HCT116 (cell line): ENCODE data around the gene GABARAP. TPM values are rescaled to one million over a fixed set of nuclear protein-coding genes. Genes with fewer than 3 reads are reported as not detected.

ENCODE experiments used
- ATAC-seq: fragments of 200-7000 bp; cut with Tn5 transposase; 2 replicates; pipeline ENCODE4 v1.9.1; 2020; ENCODE audit warnings: mild to moderate bottlenecking, moderate library complexity
- BruUV-seq: library from RNA; stranded (reverse); fragments of 400-500 nt; replicated peaks from 2 replicates; lab custom pipeline; 2021; lab: Mats Ljungman, UMichigan
- CTCF ChIA-PET: fragments of 300-600 bp; sonication (Branson Sonifier 250); formaldehyde crosslinking; loops from one replicate; lab custom pipeline; 2021; ENCODE audit warnings: antibody characterized with exemption; lab: Charles Lee
- POLR2A ChIA-PET: fragments of 300-600, 350-600 bp; sonication (Branson Sonifier 250); formaldehyde crosslinking; loops from one replicate; lab custom pipeline; 2021; ENCODE audit warnings: antibody characterized with exemption; lab: Charles Lee
- RAD21 ChIA-PET, 2 experiments: fragments of 300-600 bp; sonication (Branson Sonifier 250); formaldehyde crosslinking; loops; one replicate each; lab custom pipeline; 2023; ENCODE audit warnings: low total read pairs in 2 of 2; ENCODE audit not compliant: uncharacterized antibody in 2 of 2, unreplicated experiment in 2 of 2, low non-redundant PET in 1 of 2; lab: Charles Lee
- DNase-seq: peaks from one replicate; pipeline ENCODE4 v3.0.0-alpha.2; 2010; ENCODE audit warnings: low read depth, low spot score
- H2AFZ ChIP-seq: fragments of 200-600 bp; shearing (Covaris generic), sonication (generic); 2 replicates; pipeline ENCODE4 v1.6.1; 2017; ENCODE audit warnings: low read depth, mixed run types, mixed read lengths, antibody characterized with exemption, low read length; ENCODE audit not compliant: poor library complexity, severe bottlenecking
- H3K27ac ChIP-seq: 2 replicates; pipeline ENCODE4 v1.5.1; 2012; ENCODE audit warnings: low read depth, low read length
- H3K27me3 ChIP-seq: fragments of 200-600 bp; sonication (generic); 2 replicates; pipeline ENCODE4 v1.6.1; 2016; ENCODE audit warnings: mixed run types, low read length, mixed read lengths; ENCODE audit not compliant: insufficient read depth
- H3K36me3 ChIP-seq, 2 experiments: fragments of 200-500 bp in 1 of 2; fragments of 200-600 bp in 1 of 2; sonication (Bioruptor generic) in 1 of 2; sonication (generic) in 1 of 2; 2 replicates each; pipeline versions ENCODE4 v1.5.1 to v1.6.1; 2014 to 2016; ENCODE audit warnings: low read length in 2 of 2, inconsistent platforms in 1 of 2, mixed read lengths in 1 of 2, mixed run types in 1 of 2; ENCODE audit not compliant: insufficient read depth in 2 of 2, control insufficient read depth in 1 of 2
- H3K4me1 ChIP-seq, 2 experiments: fragments of 200-600 bp in 1 of 2; sonication (generic) in 1 of 2; 2 replicates each; pipeline versions ENCODE4 v1.5.1 to v1.6.1; 2012 to 2017; ENCODE audit warnings: low read length in 2 of 2, inconsistent platforms in 1 of 2, mild to moderate bottlenecking in 1 of 2, mixed read lengths in 1 of 2, mixed run types in 1 of 2, moderate library complexity in 1 of 2; ENCODE audit not compliant: insufficient read depth in 2 of 2, control insufficient read depth in 1 of 2
- H3K4me2 ChIP-seq: fragments of 200-600 bp; sonication (generic); 2 replicates; pipeline ENCODE4 v1.6.1; 2017; ENCODE audit warnings: mixed run types, low read length, mixed read lengths
- H3K4me3 ChIP-seq, 2 experiments: fragments of 200-600 bp in 1 of 2; sonication (generic) in 1 of 2; replicated peaks in 1 of 2; 2 replicates each; pipeline ENCODE4 v1.5.1; 2011 to 2016; ENCODE audit warnings: low read length in 2 of 2, control low read depth in 1 of 2, low read depth in 1 of 2, mild to moderate bottlenecking in 1 of 2, mixed read lengths in 1 of 2, mixed run types in 1 of 2
- H3K79me2 ChIP-seq: fragments of 200-600 bp; sonication (generic); 2 replicates; pipeline ENCODE4 v1.6.1; 2017; ENCODE audit warnings: mild to moderate bottlenecking, mixed run types, low read length, moderate library complexity, mixed read lengths; ENCODE audit not compliant: insufficient read depth
- H3K9ac ChIP-seq: fragments of 200-600 bp; sonication (generic); 2 replicates; pipeline ENCODE4 v1.6.1; 2016; ENCODE audit warnings: low read length, mixed read lengths
- H3K9me2 ChIP-seq: fragments of 200-600 bp; sonication (generic), shearing (Covaris generic); 2 replicates; pipeline ENCODE4 v1.6.1; 2017; ENCODE audit warnings: mixed run types, mild to moderate bottlenecking, moderate library complexity; ENCODE audit not compliant: insufficient read depth
- H3K9me3 ChIP-seq, 2 experiments: fragments of 200-500 bp in 1 of 2; fragments of 200-600 bp in 1 of 2; sonication (Bioruptor generic) in 1 of 2; sonication (generic) in 1 of 2; 2 replicates each; pipeline ENCODE4 v1.6.1; 2014 to 2017; ENCODE audit warnings: low read length in 2 of 2, mixed read lengths in 2 of 2, inconsistent platforms in 1 of 2, low read depth in 1 of 2, mild to moderate bottlenecking in 1 of 2, mixed run types in 1 of 2, moderate library complexity in 1 of 2; ENCODE audit not compliant: control insufficient read depth in 1 of 2, insufficient read depth in 1 of 2
- H4K20me1 ChIP-seq: fragments of 200-600 bp; sonication (generic), shearing (Covaris generic); 2 replicates; pipeline ENCODE4 v1.6.1; 2017; ENCODE audit warnings: mixed run types, mild to moderate bottlenecking, moderate library complexity; ENCODE audit not compliant: insufficient read depth
- CBX3 ChIP-seq: IDR thresholded peaks from 2 replicates; pipeline ENCODE4 v1.6.1; 2012; ENCODE audit warnings: low read depth
- CEBPB ChIP-seq: IDR thresholded peaks from 2 replicates; pipeline ENCODE4 v1.6.1; 2012; ENCODE audit warnings: low read depth
- EGR1 ChIP-seq: IDR thresholded peaks from 2 replicates; pipeline ENCODE4 v1.6.1; 2012; ENCODE audit warnings: low read depth
- ELF1 ChIP-seq: IDR thresholded peaks from 2 replicates; pipeline ENCODE4 v1.6.1; 2012; ENCODE audit warnings: low read depth, borderline replicate concordance
- POLR2AphosphoS5 ChIP-seq: IDR thresholded peaks from 2 replicates; pipeline ENCODE4 v1.6.1; 2011; ENCODE audit warnings: mild to moderate bottlenecking, low read depth, low read length, moderate library complexity
- RAD21 ChIP-seq: IDR thresholded peaks from 2 replicates; pipeline ENCODE4 v1.6.1; 2012; ENCODE audit warnings: low read depth, mild to moderate bottlenecking
- SRF ChIP-seq: IDR thresholded peaks from 2 replicates; pipeline ENCODE4 v1.6.1; 2012; ENCODE audit warnings: low read depth
- ZFX ChIP-seq: fragments of 450-650 bp; IDR thresholded peaks from 2 replicates; pipeline ENCODE4 v1.6.1; 2017
- intact Hi-C: fragments of 100-400 bp; cut with micrococcal nuclease; formaldehyde crosslinking; loops from 2 replicates; pipeline ENCODE4 v1.10.0; 2022
- total RNA-seq: library from RNA; stranded (reverse); gene quantifications from one replicate; pipeline ENCODE4 v1.2.1, GENCODE V29; 2021; ENCODE audit not compliant: unreplicated experiment
- TF ChIP-seq, protein P1 (sequence below): IDR thresholded peaks from 2 replicates; pipeline ENCODE4 v1.6.1; 2011; ENCODE audit warnings: mild to moderate bottlenecking, low read length, moderate library complexity; ENCODE audit not compliant: insufficient replicate concordance; ENCODE audit errors: extremely low read depth
- TF ChIP-seq, protein P2 (sequence below): IDR thresholded peaks from 2 replicates; pipeline ENCODE4 v1.6.1; 2012

GABARAP gene
- total RNA-seq, 1 experiment from 2014 or later: 287 TPM

- intact Hi-C loops: loop anchor here (2.0 kb wide), 1 partner anchor 19 kb away; the partner anchor contains the start of gene CLDN7
- RAD21 ChIA-PET: interaction anchor here in 1 of 2 experiments (1.5 kb wide), 1 partner anchor 14 kb away, joined by 14 read pairs; no protein-coding TSS in a partner anchor
These were observed 39.9 kb upstream of the GABARAP start for GRCh38 chr17:7281953-7282751.

More at GRCh38 chr17:7281953-7282751, 39.9 kb upstream of the GABARAP start:
- Histone ChIP-seq H3K9me2 (no peaks in the 10 kb centered on the region), H3K4me3 (peak overlapping the region; percentile 50 to 65), H3K9ac (peak overlapping the region; percentile 93), H2AFZ (no peak overlapping the region), H3K36me3 (no peaks in the 10 kb centered on the region), H3K9me3 (no peaks in the 10 kb centered on the region), H3K27me3 (no peaks in the 10 kb centered on the region), H4K20me1 (no peaks in the 10 kb centered on the region), H3K79me2 (no peaks in the 10 kb centered on the region), H3K4me2 (peak overlapping the region; percentile 98), H3K27ac (peak overlapping the region; percentile 73; the same call in 1 of the 2 replicates), H3K4me1 (peaks cover 13 to 34% of the 10 kb centered on the region in 2 experiments)
- no peak for ATAC-seq
- BruUV-seq: TSS peak; percentile 57
- TF ChIP-seq CBX3: no peak
- no peak for TF ChIP-seq ELF1
- no peak for TF ChIP-seq CEBPB
- TF ChIP-seq SRF: no peak
- no peak for TF ChIP-seq ZFX
- TF ChIP-seq, protein P1, sequence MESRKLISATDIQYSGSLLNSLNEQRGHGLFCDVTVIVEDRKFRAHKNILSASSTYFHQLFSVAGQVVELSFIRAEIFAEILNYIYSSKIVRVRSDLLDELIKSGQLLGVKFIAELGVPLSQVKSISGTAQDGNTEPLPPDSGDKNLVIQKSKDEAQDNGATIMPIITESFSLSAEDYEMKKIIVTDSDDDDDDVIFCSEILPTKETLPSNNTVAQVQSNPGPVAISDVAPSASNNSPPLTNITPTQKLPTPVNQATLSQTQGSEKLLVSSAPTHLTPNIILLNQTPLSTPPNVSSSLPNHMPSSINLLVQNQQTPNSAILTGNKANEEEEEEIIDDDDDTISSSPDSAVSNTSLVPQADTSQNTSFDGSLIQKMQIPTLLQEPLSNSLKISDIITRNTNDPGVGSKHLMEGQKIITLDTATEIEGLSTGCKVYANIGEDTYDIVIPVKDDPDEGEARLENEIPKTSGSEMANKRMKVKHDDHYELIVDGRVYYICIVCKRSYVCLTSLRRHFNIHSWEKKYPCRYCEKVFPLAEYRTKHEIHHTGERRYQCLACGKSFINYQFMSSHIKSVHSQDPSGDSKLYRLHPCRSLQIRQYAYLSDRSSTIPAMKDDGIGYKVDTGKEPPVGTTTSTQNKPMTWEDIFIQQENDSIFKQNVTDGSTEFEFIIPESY: no peak
- no peak for TF ChIP-seq RAD21
- TF ChIP-seq, protein P2, sequence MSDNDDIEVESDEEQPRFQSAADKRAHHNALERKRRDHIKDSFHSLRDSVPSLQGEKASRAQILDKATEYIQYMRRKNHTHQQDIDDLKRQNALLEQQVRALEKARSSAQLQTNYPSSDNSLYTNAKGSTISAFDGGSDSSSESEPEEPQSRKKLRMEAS: no peak
- TF ChIP-seq POLR2AphosphoS5: no peak
- no peak for TF ChIP-seq EGR1
- ChIA-PET CTCF (interaction anchor here (0.6 to 2.0 kb wide), 6 partner anchors 14 to 158 kb away, joined by 3 to 38 read pairs (median 4); no protein-coding TSS in a partner anchor), POLR2A (interaction anchor here (0.6 to 0.8 kb wide), 3 partner anchors 17 to 259 kb away, joined by 3 read pairs; no protein-coding TSS in a partner anchor)
- no peak for DNase-seq
